Upper lobe of left lung (tissue), 4 donors: Measurements from ENCODE around the gene ADAM12.

Experiments
- EP300 ChIP-seq, 4 donors: sonication (generic); formaldehyde crosslinking; IDR thresholded peaks; one replicate each; pipeline ENCODE4 v1.5.1; 2017; ENCODE audit warnings: antibody characterized with exemption in 4 of 4, control low read depth in 2 of 4
- POLR2A ChIP-seq, 4 donors: fragments of 450-650 bp; IDR thresholded peaks; one replicate each; pipeline ENCODE4 v1.5.1; 2016 to 2017; ENCODE audit warnings: antibody characterized with exemption in 4 of 4, mild to moderate bottlenecking in 2 of 4
- POLR2AphosphoS5 ChIP-seq, 2 donors: sonication (generic); formaldehyde crosslinking; IDR thresholded peaks; one replicate each; pipeline ENCODE4 v1.5.1; 2017; ENCODE audit warnings: antibody characterized with exemption in 2 of 2
- TF ChIP-seq, protein P1 (sequence below), 6 experiments: fragments of 450-650 bp in 4 of 6; fragments of 200-600 bp in 2 of 6; sonication (generic) in 2 of 6; IDR thresholded peaks; one replicate each; pipeline ENCODE4 v1.5.1; 2016 to 2019; ENCODE audit warnings: antibody characterized with exemption in 6 of 6

DNA sequence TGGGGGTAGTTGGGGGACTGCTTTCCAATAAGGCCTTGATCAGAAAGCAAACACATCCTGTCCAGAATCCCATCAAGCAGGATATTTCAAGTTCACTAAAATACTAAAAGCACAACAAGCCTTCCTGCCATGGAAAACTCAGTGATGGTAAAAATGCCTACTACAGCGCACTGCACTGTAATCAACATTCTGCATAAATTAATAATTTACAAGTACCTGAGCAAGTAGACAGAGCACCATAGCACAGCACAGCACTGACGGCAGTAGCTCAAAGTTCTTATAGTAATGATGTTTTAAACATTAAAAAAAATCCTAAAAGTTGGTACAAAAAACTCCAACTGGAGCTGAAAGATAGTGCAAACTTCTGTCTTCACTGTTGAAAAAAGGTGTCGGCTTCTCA is 371.4 kb downstream of the ADAM12 start:
- TF ChIP-seq, protein P1, sequence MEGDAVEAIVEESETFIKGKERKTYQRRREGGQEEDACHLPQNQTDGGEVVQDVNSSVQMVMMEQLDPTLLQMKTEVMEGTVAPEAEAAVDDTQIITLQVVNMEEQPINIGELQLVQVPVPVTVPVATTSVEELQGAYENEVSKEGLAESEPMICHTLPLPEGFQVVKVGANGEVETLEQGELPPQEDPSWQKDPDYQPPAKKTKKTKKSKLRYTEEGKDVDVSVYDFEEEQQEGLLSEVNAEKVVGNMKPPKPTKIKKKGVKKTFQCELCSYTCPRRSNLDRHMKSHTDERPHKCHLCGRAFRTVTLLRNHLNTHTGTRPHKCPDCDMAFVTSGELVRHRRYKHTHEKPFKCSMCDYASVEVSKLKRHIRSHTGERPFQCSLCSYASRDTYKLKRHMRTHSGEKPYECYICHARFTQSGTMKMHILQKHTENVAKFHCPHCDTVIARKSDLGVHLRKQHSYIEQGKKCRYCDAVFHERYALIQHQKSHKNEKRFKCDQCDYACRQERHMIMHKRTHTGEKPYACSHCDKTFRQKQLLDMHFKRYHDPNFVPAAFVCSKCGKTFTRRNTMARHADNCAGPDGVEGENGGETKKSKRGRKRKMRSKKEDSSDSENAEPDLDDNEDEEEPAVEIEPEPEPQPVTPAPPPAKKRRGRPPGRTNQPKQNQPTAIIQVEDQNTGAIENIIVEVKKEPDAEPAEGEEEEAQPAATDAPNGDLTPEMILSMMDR (IDR thresholded peaks at IDR 0.05): no peak
- TF ChIP-seq POLR2A (IDR thresholded peaks at IDR 0.05) (no peak), EP300 (IDR thresholded peaks at IDR 0.05) (no peak), POLR2AphosphoS5 (IDR thresholded peaks at IDR 0.05) (no peak)
